Naive thymus-derived CD4-positive, alpha-beta T cell (primary cell): ENCODE results near the gene SGPP2. TPM values are rescaled to one million over a fixed set of nuclear protein-coding genes. Genes with fewer than 3 reads are reported as not detected.

Experiments
- ATAC-seq: fragments of 150-1000 bp; cut with Tn5 transposase; 2 replicates; pipeline ENCODE4 v1.10.0; 2021; ENCODE audit warnings: mild to moderate bottlenecking, moderate library complexity
- CTCF ChIA-PET: fragments of 350-600 bp; sonication (Branson Sonifier 250); formaldehyde crosslinking; loops from one replicate; lab custom pipeline; 2021; ENCODE audit warnings: antibody characterized with exemption; lab: Charles Lee
- POLR2A ChIA-PET: fragments of 350-600 bp; sonication (Branson Sonifier 250); formaldehyde crosslinking; loops from one replicate; lab custom pipeline; 2021; ENCODE audit warnings: antibody characterized with exemption, inconsistent platforms; lab: Charles Lee
- DNase-seq, 9 donors: peaks; one replicate each; pipeline versions ENCODE4 v3.0.0 to v3.0.0-alpha.2; 2020 to 2022; ENCODE audit warnings: mixed read lengths in 1 of 9
- H3K27ac ChIP-seq: one replicate; pipeline ENCODE4 v1.7.0; 2013; ENCODE audit warnings: mild to moderate bottlenecking, low read depth, low read length, moderate library complexity
- H3K27me3 ChIP-seq, 2 donors: one replicate each; pipeline ENCODE4 v1.7.0; 2013; ENCODE audit warnings: low read length in 2 of 2, mild to moderate bottlenecking in 2 of 2, moderate library complexity in 2 of 2; ENCODE audit not compliant: control insufficient read depth in 2 of 2, insufficient read depth in 2 of 2
- H3K36me3 ChIP-seq, 3 experiments: 1 replicate in 2 of 3; 2 replicates in 1 of 3; pipeline ENCODE4 v1.7.0; 2013; ENCODE audit warnings: low read length in 3 of 3, mild to moderate bottlenecking in 3 of 3, moderate library complexity in 1 of 3; ENCODE audit not compliant: insufficient read depth in 3 of 3, control insufficient read depth in 2 of 3
- H3K4me1 ChIP-seq, 2 donors: one replicate each; pipeline ENCODE4 v1.7.0; 2013; ENCODE audit warnings: low read length in 2 of 2, mild to moderate bottlenecking in 2 of 2, moderate library complexity in 1 of 2; ENCODE audit not compliant: control insufficient read depth in 2 of 2, insufficient read depth in 2 of 2
- H3K4me3 ChIP-seq: 2 replicates; pipeline ENCODE4 v1.7.0; 2013; ENCODE audit warnings: mild to moderate bottlenecking, low read length
- H3K9me3 ChIP-seq, 3 experiments: 1 replicate in 2 of 3; 2 replicates in 1 of 3; pipeline ENCODE4 v1.7.0; 2013; ENCODE audit warnings: low read length in 3 of 3; ENCODE audit not compliant: control insufficient read depth in 2 of 3
- H3K27ac Mint-ChIP-seq, 9 donors: one replicate each; pipeline ENCODE4 v1.8.0; 2020 to 2022; ENCODE audit warnings: mixed read lengths in 9 of 9, mild to moderate bottlenecking in 8 of 9, moderate library complexity in 5 of 9, inconsistent platforms in 2 of 9
- H3K27me3 Mint-ChIP-seq, 5 donors: one replicate each; pipeline ENCODE4 v1.8.0; 2021 to 2022; ENCODE audit warnings: mixed read lengths in 5 of 5, mild to moderate bottlenecking in 1 of 5
- H3K36me3 Mint-ChIP-seq, 5 donors: one replicate each; pipeline ENCODE4 v1.8.0; 2020 to 2022; ENCODE audit warnings: mixed read lengths in 5 of 5, mild to moderate bottlenecking in 3 of 5, inconsistent platforms in 1 of 5
- H3K4me1 Mint-ChIP-seq, 7 donors: one replicate each; pipeline ENCODE4 v1.8.0; 2020 to 2022; ENCODE audit warnings: mixed read lengths in 7 of 7, mild to moderate bottlenecking in 3 of 7, inconsistent platforms in 1 of 7
- H3K4me3 Mint-ChIP-seq, 10 donors: one replicate each; pipeline ENCODE4 v1.8.0; 2020 to 2022; ENCODE audit warnings: mild to moderate bottlenecking in 10 of 10, mixed read lengths in 10 of 10, moderate library complexity in 6 of 10, inconsistent platforms in 2 of 10
- H3K9me3 Mint-ChIP-seq, 11 donors: one replicate each; pipeline ENCODE4 v1.8.0; 2020 to 2022; ENCODE audit warnings: mixed read lengths in 11 of 11, mild to moderate bottlenecking in 4 of 11, inconsistent platforms in 1 of 11, moderate library complexity in 1 of 11
- intact Hi-C, 2 donors: fragments of 100-400 bp; cut with micrococcal nuclease; formaldehyde crosslinking; loops; one replicate each; pipeline ENCODE4 v1.15.1; 2023
- polyA plus RNA-seq, 2 donors: library from polyadenylated mRNA; unstranded; fragments of 300-500 nt; fragmentation: Illumina TruSeq; gene quantifications; one replicate each; pipeline ENCODE4 v1.2.3, GENCODE V29; 2021
- total RNA-seq, 6 experiments: library from RNA in 5 of 6; stranded (reverse) in 5 of 6; gene quantifications; 1 replicate in 5 of 6; 2 replicates in 1 of 6; pipeline ENCODE4 v1.2.3 and lab custom pipeline; 2021 to 2026

The SGPP2 gene
- total and polyA plus RNA-seq, 7 experiments from 2014 or later: 0.05 to 5.8 (median 0.68) TPM

DNA sequence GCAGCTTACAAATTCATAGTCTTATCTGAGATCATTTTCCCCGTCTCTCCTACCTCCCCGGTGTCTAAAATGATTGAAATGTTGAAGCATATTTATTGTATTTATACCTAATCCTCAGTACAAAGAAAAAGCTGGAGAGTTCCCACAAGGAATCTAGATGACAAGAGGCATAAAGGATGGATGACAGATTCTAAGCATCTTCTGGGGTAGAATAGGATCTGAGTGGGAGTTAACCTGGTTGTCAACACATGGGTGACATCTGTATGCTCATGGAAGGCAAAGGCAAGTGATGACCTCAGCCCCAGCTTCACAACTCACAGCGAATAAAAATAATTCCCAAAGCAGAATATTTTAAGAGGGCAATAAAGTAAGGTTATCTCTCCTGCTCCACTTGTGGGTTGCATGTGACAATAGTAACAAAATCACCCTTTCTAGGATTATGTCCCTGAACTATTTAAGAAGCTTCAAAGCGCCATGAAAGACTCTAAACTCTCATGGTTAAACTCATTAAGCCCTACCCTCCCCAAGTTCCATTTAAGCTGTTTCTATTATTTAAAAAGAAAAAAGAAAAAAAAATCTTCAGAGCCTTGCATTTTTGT is 32.2 kb downstream of the SGPP2 start:
- no peaks in the 10 kb centered on the region for H3K27me3 ChIP-seq
- H3K9me3 ChIP-seq: no peaks in the 10 kb centered on the region
- POLR2A ChIA-PET: no interaction called here
- H3K27ac ChIP-seq: no peak overlapping the region
- no peak for ATAC-seq
- intact Hi-C loops: no loop called here
- no peaks in the 10 kb centered on the region for H3K36me3 Mint-ChIP-seq
- no peaks in the 10 kb centered on the region for H3K36me3 ChIP-seq
- H3K4me3 ChIP-seq: no peak overlapping the region
- no peak for DNase-seq
- H3K27me3 Mint-ChIP-seq: peaks cover 0 to 16% (median under 1%) of the 10 kb centered on the region in 5 donors
- H3K4me1 ChIP-seq: no peaks in the 10 kb centered on the region
- H3K27ac Mint-ChIP-seq: no peak overlapping the region
- CTCF ChIA-PET: no interaction called here
- no peak overlapping the region for H3K4me3 Mint-ChIP-seq
- no peaks in the 10 kb centered on the region for H3K4me1 Mint-ChIP-seq
- peaks cover 0 to 7% (median 0%) of the 10 kb centered on the region in 11 donors for H3K9me3 Mint-ChIP-seq

DNA sequence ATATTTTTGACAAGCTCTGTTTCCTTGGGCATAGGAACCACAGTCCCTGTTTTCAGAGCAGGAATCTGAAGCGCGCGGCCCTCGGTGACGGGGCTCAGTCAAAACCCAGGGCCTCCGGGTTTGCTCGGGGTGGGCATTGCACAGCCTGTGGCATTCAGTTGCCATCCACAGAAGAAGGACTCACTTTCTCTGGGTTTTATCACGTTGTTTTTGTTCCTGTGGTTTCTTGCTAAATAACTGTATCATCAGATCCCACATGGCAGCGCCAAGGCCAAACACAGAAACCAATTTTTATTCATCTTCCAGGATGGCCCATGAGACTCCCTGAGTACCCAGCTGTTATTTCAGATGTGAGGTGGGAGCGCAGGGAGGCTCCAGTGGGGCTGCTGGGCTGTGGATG is 35.6 kb downstream of the SGPP2 start:
- DNase-seq: no peak
- ChIA-PET CTCF (no interaction called here), POLR2A (no interaction called here)
- no peaks in the 10 kb centered on the region for H3K9me3 ChIP-seq
- no peak overlapping the region for H3K27ac ChIP-seq
- Mint-ChIP-seq H3K9me3 (peaks cover 0 to 7% (median 0%) of the 10 kb centered on the region in 11 donors), H3K27ac (no peak overlapping the region), H3K27me3 (peaks cover 0 to 19% (median 0%) of the 10 kb centered on the region in 5 donors), H3K4me1 (no peaks in the 10 kb centered on the region), H3K4me3 (no peak overlapping the region), H3K36me3 (no peaks in the 10 kb centered on the region)
- H3K36me3 ChIP-seq: no peaks in the 10 kb centered on the region
- H3K27me3 ChIP-seq: no peaks in the 10 kb centered on the region
- ATAC-seq: no peak
- intact Hi-C loops: no loop called here
- no peak overlapping the region for H3K4me3 ChIP-seq
- no peaks in the 10 kb centered on the region for H3K4me1 ChIP-seq

DNA sequence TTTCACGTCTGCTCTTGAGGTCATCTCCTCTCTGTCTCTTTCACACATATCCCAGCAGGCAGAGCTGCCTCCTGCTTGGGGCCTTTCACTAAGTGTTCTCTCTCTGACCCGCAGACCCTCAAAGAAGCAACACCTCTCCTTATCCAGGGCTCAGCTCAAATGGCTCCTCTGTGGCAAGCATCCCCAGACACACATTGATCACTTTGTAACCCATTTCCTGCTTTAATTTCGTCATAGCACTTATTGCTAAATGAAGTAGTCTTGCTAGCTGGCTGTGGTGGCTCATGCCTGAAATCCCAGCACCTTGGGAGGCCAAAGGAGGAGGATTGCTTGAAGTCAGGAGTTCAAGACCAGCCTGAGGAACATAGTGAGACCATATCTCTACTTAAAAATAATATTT is 41.4 kb downstream of the SGPP2 start:
- POLR2A ChIA-PET: no interaction called here
- Mint-ChIP-seq H3K36me3 (peaks cover 0 to 3% (median 0%) of the 10 kb centered on the region in 5 donors), H3K4me1 (no peaks in the 10 kb centered on the region), H3K4me3 (no peak overlapping the region), H3K27ac (no peak overlapping the region), H3K27me3 (peaks cover 0 to 39% (median 16%) of the 10 kb centered on the region in 5 donors), H3K9me3 (peaks cover 0 to 8% (median 0%) of the 10 kb centered on the region in 11 donors)
- no peak for ATAC-seq
- Histone ChIP-seq H3K4me1 (no peaks in the 10 kb centered on the region), H3K27me3 (no peaks in the 10 kb centered on the region), H3K4me3 (no peak overlapping the region), H3K27ac (no peak overlapping the region), H3K9me3 (no peaks in the 10 kb centered on the region), H3K36me3 (no peaks in the 10 kb centered on the region)
- CTCF ChIA-PET: no interaction called here
- intact Hi-C loops: no loop called here
- no peak for DNase-seq

DNA sequence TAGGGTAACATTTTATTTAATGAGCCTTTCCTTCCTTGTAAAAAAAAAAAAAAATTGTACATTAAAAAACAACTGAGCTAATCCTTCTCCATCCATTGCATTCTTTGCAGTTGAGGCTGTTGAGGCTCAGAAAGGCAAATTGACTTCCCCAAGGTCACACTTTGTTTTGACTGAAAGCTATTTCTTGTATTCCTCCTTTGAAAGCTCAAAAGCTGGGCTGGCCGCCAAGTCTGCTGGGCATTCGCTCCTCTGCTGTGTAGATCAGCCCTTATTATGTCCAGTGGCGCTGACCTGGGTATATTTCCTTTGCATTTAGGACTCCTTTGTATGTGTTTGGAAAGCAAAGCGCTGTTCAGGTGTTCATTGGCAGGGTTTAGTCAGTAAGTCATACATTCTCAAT is 44.0 kb downstream of the SGPP2 start:
- Mint-ChIP-seq H3K36me3 (peaks cover 0 to 3% (median 0%) of the 10 kb centered on the region in 5 donors), H3K27me3 (peaks cover 0 to 28% (median 16%) of the 10 kb centered on the region in 5 donors), H3K4me3 (no peak overlapping the region), H3K9me3 (peaks cover 0 to 4% (median 0%) of the 10 kb centered on the region in 11 donors), H3K4me1 (no peaks in the 10 kb centered on the region), H3K27ac (no peak overlapping the region)
- ChIA-PET CTCF (no interaction called here), POLR2A (no interaction called here)
- Histone ChIP-seq H3K27ac (no peak overlapping the region), H3K4me1 (no peaks in the 10 kb centered on the region), H3K27me3 (no peaks in the 10 kb centered on the region), H3K36me3 (no peaks in the 10 kb centered on the region), H3K9me3 (no peaks in the 10 kb centered on the region), H3K4me3 (no peak overlapping the region)
- intact Hi-C loops: no loop called here
- no peak for ATAC-seq
- no peak for DNase-seq

DNA sequence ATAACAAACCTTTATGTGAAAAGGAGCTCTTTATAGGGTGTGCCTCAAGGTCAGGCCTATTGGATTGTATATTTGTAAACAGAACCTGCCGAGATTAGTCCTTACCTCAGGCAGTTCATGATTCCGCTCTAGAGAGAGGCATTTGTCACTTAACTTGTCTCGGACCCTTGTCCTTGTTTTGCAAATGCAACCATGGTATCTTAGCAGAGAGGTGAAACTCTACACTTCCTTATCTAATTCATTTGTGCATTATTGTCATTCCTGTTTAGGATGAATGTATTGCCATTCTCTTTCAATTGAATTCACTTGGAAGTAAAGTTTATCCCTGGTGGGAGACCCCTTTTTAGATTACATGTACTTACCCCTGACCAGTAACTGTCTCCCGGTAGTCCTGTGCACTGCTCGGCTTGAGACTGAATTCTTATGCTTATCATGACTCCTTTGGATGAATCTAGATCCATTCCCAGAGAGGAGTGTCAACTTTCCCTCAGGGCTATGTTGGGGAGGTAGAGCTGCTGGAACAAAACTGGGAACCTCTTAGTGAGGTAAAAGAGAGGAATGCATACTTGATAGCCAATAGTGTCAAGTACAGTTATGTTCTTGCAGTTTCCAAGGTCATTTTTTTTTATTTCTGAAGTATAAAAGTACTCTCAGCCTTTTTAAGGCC is 46.6 kb downstream of the SGPP2 start:
- Histone ChIP-seq H3K27me3 (no peaks in the 10 kb centered on the region), H3K27ac (no peak overlapping the region), H3K4me1 (no peaks in the 10 kb centered on the region), H3K4me3 (no peak overlapping the region), H3K9me3 (no peaks in the 10 kb centered on the region), H3K36me3 (no peaks in the 10 kb centered on the region)
- Mint-ChIP-seq H3K36me3 (peaks cover 0 to 3% (median 0%) of the 10 kb centered on the region in 5 donors), H3K4me1 (no peaks in the 10 kb centered on the region), H3K27me3 (peaks cover 0 to 22% (median 16%) of the 10 kb centered on the region in 5 donors), H3K4me3 (no peak overlapping the region), H3K27ac (no peak overlapping the region), H3K9me3 (peaks cover 0 to 4% (median 0%) of the 10 kb centered on the region in 11 donors)
- DNase-seq: no peak
- intact Hi-C loops: no loop called here
- no peak for ATAC-seq
- POLR2A ChIA-PET: no interaction called here
- CTCF ChIA-PET: interaction anchor here (0.6 kb wide), 1 partner anchor 12 kb away, joined by 4 read pairs; no protein-coding TSS in a partner anchor

DNA sequence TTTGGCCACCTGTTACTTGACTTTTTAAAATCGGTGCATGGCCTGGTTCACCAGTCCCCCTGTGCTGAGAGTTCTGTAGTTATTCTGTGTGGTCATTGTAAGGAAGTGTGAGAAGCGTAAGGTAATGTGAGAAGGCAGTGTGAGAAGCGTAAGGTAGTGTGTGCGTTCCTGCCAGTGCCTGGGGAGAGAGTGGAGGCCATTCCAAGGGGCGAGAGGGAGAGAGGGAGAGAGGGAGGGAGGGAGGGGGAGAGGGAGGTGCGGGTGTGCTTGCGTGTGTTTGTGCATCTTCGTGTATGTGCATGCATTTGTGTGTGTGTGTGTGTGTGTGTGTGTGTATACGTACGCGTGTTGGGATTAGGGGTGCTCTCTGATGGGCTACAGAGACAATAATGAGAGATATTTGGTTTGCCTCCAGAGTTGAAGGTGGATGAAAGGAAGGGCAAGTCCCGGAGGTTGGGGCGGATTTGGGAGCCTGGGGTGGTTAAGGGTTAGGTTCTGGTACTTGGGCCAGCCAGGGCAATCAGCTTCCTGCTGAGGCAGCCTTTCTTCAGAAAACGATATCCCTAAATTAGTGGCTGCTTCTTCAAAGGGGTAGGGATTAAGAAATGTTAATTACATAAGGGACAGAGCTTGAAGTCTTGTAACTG is 53.7 kb downstream of the SGPP2 start:
- Histone ChIP-seq H3K36me3 (no peaks in the 10 kb centered on the region), H3K27me3 (no peaks in the 10 kb centered on the region), H3K27ac (no peak overlapping the region), H3K4me3 (no peak overlapping the region), H3K4me1 (no peaks in the 10 kb centered on the region), H3K9me3 (no peaks in the 10 kb centered on the region)
- intact Hi-C loops: no loop called here
- Mint-ChIP-seq H3K36me3 (no peaks in the 10 kb centered on the region), H3K27ac (no peak overlapping the region), H3K4me1 (peaks cover 0 to 3% (median 0%) of the 10 kb centered on the region in 7 donors), H3K27me3 (peaks cover 0 to 27% (median 4%) of the 10 kb centered on the region in 5 donors), H3K4me3 (no peak overlapping the region), H3K9me3 (no peaks in the 10 kb centered on the region)
- ChIA-PET CTCF (no interaction called here), POLR2A (no interaction called here)
- ATAC-seq (no peak), DNase-seq (no peak)
